Stimulated activated CD8-positive, alpha-beta memory T cell treated with anti-CD3 and anti-CD28 coated beads, Interleukin-15, amount 100 ng/mL, for 48 hours (primary cell): ENCODE results near the gene KLHL5.
"Not testable (repeated sequence)": the region's sequence is repeated elsewhere in the genome, so short reads cannot be mapped to it uniquely, and the experiment has no call there.

Experiments used
- DNase-seq, 2 donors: peaks; one replicate each; pipeline ENCODE4 v3.0.0-alpha.2; 2020; ENCODE audit warnings: low read depth in 2 of 2

The KLHL5 gene, protein sequence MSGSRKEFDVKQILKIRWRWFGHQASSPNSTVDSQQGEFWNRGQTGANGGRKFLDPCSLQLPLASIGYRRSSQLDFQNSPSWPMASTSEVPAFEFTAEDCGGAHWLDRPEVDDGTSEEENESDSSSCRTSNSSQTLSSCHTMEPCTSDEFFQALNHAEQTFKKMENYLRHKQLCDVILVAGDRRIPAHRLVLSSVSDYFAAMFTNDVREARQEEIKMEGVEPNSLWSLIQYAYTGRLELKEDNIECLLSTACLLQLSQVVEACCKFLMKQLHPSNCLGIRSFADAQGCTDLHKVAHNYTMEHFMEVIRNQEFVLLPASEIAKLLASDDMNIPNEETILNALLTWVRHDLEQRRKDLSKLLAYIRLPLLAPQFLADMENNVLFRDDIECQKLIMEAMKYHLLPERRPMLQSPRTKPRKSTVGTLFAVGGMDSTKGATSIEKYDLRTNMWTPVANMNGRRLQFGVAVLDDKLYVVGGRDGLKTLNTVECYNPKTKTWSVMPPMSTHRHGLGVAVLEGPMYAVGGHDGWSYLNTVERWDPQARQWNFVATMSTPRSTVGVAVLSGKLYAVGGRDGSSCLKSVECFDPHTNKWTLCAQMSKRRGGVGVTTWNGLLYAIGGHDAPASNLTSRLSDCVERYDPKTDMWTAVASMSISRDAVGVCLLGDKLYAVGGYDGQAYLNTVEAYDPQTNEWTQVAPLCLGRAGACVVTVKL

GRCh38 chr4:39062094-39062769 lies at the start of gene KLHL5:
TSS of gene KLHL5 (plus strand) at chr4:39062232. CDS start at chr4:39062653, 421 bp downstream.
- no peak for DNase-seq

- DNase-seq: no peak
Measured at GRCh38 chr4:39014028-39014427, 48.0 kb upstream of the KLHL5 start.

DNA sequence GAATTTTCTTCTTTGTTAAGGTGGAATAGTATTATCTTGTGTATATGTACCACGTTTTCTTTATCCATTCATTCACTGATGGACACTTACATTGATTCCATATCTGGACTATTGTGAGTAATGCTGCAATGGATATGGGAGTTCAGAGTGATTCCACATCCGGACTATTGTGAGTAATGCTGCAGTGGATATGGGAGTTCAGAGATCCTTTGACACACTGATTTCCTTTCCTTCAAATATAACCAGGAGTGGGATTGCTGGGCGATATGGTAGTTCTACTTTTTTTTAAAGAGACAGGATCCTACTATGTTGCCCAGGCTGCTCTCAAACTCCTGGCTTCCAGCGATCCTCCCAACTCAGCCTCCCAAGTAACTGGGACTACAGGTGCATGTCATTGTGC lies 41.9 kb upstream of the KLHL5 start:
- no peak for DNase-seq

GRCh38 chr4:39021631-39022030 lies 40.4 kb upstream of the KLHL5 start:
- DNase-seq: no peak

GRCh38 chr4:39022241-39022640 lies 39.8 kb upstream of the KLHL5 start:
- DNase-seq: no peak

DNA sequence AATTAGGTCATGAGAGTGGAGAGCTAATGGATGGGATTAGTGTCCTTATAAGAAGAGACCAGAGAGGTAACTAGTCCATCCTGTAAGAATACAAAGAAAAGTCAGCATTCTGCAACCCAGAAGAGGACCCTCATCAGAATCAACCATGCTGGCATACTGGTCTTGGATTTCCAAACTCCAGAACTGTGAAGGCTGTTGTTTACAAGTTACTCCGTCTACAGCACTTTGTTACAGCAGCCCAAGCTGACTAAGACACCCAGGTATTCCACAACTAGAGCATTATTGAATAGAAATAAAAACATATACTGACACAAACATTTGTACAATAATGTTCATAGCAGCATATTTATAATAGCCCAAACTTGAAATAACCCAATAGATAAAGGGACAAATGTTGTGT lies 39.0 kb upstream of the KLHL5 start:
- DNase-seq: no peak

DNA sequence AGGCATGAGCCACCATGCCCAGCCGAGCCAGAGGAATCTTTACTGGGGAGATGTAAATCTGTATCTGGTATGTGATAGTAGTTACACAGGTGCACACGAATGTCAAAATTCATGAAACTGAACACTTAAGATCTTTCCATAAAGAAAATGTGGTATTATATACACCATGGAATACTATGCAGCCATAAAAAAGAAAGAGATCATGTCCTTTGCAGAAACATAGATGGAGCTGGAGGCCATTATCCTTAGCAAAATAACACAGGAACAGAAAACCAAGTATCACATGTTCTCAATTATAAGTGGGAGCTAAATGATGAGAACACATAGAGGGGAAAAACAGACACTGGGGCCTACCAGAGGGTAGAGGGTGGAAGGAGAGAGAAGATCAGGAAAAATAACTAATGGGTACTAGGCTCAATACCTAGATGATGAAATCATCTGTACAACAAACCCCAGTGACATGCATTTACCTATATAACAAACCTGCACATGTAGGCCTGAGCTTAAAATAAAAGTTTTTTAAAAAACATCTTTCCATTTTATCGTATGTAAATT lies 37.6 kb upstream of the KLHL5 start:
- DNase-seq: no peak

DNA sequence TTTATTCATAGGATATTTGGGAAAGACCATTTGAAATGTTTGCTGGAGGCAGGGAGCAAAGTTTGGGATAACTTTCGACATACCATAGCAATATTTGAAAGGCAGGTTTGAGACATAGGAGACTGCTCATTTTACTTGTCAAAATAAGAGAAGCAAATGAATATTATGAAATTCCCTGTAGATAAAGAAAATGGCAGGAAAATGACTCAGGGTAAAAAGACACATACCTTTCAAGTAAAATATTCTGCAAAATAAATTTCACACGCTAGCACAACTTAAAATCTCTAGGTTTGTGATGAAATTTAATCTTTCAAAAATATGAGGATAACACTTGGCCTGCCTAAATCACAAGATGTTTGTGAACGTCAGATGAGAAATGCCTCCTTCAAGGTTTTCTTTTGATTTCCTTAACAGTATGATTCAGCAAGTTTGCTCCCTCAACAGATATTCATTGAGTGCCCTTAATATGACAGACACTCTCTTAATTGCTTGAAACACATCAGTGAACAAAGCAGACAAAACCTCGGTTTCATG lies 36.4 kb upstream of the KLHL5 start:
- no peak for DNase-seq

DNA sequence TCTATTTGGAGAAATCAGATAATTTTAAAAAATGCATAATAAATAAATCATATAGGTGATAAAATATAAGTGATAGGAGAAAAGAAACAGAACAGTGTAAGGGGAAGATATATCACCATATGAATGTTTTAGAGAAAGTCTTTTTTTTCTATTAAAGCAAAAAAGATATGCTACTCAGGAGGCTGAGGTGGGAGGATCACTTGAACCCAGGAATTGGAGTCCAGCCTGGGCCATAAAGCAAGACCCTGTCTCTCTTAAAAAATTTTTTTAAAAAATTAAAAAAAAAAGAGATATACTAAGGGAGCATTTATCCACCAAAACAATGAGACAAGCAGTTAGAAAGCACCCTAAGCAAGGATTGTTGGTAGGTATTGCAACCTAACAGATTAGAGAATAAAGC lies 35.9 kb upstream of the KLHL5 start:
- DNase-seq: no peak

DNA sequence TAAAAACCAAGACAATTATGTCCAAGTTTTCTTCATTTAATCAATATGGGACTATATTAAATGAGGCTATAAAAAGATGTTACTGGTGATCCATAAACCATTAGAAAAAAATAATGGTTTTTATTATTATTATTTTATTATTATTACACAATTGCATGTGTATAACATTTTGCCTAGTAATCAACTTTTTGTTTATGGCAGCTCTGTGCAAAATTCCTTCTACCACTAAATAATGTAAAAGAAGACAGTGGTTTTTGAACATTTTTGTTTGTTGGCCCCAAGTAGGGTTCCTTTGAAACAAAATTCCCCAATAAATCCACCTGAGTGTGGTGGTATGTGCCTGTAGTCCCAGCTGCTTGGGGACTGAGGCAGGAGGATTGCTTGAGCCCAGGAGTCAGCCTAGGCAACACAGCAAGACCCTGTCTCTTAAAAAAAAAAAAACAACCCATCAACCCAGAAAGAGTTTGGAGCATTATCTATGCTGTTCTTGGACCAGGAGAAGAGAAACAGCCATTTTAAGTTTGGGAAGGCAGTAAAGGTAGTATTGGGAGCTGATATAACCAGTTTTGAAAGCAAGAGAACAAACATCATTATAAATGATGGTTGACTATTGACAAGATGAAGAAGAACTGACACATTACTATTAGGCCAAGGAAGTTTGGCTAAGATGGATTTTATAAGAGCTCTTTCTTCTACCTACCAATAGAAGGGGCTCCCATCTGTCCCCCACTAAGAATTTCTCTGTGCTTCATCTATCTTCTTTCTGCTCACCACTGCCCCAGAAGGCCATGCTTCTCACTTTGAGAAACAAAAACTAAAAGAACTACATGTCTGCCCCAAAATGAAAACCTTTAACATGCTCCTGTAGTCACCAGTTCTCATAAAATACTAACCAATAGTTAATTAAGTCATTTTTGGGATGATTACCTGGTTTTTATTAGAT lies 32.0 kb upstream of the KLHL5 start:
- no peak for DNase-seq

DNA sequence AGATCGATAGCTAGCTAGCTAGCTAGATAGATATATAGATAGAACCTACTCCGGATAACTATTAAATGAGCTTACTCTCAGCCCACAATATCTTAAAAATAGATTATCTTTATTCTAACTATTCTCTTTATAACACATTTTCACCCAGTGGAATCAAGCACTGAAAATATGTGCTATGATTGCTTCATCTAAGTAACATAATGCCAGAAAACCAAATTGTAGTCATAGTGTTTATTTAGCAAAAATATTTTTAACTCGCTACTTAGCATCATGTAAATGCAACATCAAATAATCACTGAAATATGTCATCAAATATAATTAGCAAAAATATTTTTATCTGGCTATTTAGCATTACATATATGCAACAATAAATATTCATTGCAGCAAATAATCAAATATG lies 31.3 kb upstream of the KLHL5 start:
- no peak for DNase-seq

- DNase-seq: not testable (repeated sequence)
Measured at GRCh38 chr4:39031590-39032020, 30.4 kb upstream of the KLHL5 start.

GRCh38 chr4:39032218-39033085 lies 29.6 kb upstream of the KLHL5 start, which contains the start of gene TMEM156:
TSS of gene TMEM156 (minus strand) at chr4:39032409. CDS start at chr4:39032313, 96 bp downstream.
- DNase-seq: peak in 1 of 2 donors; percentile 17

DNA sequence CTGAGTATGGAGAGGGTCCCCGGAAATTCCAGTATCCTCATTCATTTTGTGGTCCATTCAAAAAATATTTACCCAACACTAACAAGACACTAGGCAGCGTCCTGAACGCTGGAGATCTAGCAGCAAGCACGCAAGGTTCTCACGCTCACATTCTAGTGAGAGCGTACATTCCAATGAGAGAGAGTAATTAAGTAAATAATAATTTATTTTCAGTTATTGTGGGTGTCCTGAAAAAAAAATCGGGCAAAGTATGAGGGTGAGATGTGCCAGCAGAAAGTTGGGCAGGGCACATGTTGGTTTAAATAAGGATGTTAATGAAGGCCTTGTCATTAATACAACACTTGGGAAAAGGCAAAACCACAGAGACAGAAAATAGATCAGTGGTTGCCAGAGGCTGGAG lies 25.9 kb upstream of the KLHL5 start:
- DNase-seq: no peak

- DNase-seq: no peak
Measured at GRCh38 chr4:39037491-39037825, 24.6 kb upstream of the KLHL5 start.

GRCh38 chr4:39037941-39038340 lies 24.1 kb upstream of the KLHL5 start:
- no peak for DNase-seq

GRCh38 chr4:39039108-39039507 lies 22.9 kb upstream of the KLHL5 start:
- no peak for DNase-seq

DNA sequence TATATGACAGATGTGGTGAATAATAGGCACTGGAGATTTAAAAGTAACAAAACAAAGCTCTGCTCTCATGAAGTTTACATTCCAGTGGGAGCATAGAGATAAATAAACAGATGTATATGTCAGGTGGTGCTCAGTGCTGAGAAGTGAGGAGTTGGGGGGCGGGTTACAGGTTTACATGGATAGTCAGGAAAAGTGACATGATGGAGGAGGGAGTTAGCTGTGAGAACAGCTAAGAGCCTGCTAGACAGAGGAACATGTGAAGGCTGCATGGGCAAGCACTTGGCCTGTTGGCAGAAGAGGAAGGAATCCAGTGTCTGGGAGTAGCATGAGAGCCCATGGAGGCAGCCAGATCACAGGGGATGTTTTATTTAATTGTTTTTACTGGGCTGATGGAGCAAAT lies 19.7 kb upstream of the KLHL5 start:
- no peak for DNase-seq

DNA sequence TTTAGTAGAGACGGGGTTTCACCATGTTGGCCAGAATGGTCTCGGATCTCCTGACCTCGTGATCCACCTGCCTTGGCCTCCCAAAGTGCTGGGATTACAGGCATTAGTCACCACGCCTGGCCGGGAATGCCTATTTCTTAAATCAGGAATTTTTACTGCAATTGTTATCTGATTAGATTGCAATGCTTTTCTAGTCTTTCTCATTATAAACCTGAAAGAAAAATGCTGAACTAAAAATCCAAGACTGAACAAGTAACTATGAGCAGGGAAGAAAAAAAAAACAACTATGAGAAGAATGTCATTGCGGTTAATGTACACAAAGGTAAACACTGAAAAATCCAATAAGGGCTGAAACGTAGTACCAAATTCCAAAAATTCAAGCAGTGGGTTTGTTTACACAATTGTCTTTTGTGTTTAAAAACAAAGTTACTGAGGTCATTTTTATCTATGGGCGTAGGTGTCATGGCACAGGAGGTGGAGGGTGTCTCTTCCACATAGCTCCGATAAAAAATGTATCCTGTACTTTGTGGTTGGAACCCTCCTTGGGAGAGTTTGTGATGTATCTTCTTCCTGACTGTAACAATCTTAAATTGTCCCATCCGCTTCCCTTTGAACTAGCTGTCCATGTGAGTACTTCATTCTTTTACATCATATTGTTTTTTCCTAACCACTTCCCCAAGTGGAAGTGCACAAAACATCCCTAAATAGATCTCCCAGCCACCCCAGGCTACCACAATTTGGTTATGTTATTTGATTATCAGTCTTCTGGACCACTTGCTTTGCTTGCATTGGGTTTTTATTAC lies 18.8 kb upstream of the KLHL5 start:
- no peak for DNase-seq
